ENCODE results near the gene HIPK2.

HIPK2 gene

DNA sequence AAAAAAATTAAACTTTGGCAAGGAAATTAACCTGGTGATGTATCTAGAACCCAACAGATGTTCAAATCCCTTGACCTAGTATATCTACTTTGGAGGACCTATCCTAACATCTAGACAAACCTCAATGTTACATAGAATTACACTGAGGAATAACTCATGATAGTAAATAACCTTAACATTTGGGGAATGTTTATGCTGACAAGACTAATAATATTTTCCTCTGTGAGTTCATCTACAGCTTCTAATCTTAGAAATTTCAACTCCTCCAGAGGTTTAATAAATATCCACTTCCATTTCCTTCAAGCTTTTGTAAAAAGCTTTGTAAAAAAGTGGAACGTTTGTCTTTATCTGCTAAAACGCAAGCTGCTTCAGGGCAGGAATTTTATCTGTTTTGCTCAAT, 12.7 kb downstream of the HIPK2 start:
- no peak for TF ChIP-seq CTCF (conservative IDR thresholded peaks at IDR 0.05)
- TF ChIP-seq ZFX (IDR thresholded peaks at IDR 0.05): no peak
- H3K27ac ChIP-seq: no peak overlapping the region

DNA sequence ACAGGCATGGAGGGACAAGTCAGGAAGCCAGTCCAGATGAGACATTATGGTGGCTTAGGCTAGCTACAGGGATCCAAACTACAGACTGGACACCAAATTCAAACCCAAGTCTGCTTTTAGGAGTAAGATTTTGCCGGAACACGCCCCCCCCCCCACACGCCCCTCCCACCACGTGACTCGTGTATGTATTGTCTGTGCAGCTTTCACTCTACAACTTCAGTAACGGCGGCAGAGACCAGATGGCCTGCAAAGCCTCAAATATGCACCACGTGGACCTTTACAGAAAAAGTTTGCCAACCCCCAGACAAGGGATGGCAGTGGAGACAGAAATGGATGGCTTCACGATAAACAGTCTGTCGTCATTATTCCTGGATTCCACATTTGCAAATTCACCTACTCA, 14.5 kb downstream of the HIPK2 start:
- no peak overlapping the region for H3K27ac ChIP-seq
- TF ChIP-seq ZFX (IDR thresholded peaks at IDR 0.05): no peak
- no peak for TF ChIP-seq CTCF (conservative IDR thresholded peaks at IDR 0.05)

DNA sequence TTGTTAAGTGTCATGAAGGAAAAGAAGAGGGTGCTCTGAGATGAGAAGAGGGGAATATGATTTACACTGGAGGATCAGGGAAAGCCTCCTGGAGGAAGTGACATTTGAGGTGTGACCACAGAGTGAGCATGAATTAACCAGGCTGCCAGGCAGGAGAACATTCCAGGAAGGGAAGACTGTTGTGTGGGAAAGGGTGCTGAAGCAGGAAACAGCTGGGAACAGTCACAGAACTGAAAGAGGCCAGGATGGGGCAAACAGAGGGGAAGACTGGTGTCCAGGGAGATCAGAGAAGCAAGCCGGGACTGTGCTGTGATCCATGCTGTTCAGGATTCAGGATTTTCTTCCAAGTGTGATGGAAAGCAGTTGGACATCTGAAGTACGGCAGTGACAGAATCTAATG, 14.9 kb downstream of the HIPK2 start:
- H3K27ac ChIP-seq: no peak overlapping the region
- no peak for TF ChIP-seq ZFX (IDR thresholded peaks at IDR 0.05)
- no peak for TF ChIP-seq CTCF (conservative IDR thresholded peaks at IDR 0.05)

DNA sequence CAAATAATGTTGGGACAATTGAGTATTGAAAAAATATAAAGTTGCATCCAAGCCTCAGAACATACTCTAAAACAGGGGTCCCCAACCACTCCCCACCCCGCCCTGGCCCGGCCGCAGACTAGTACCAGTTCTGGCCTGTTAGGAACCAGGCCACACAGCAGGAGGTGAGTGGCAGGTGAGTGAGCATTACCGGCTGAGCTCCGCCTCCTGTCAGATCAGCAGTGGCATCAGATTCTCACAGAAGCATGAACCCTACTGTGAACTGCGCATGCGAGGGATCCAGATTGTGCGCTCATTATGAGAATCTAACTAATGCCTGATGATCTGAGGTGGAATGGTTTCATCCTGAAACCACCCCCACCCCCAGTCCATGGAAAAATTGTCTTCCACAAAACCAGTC, 19.4 kb downstream of the HIPK2 start:
- no peak overlapping the region for H3K27ac ChIP-seq
- no peak for TF ChIP-seq CTCF (conservative IDR thresholded peaks at IDR 0.05)
- no peak for TF ChIP-seq ZFX (IDR thresholded peaks at IDR 0.05)

DNA sequence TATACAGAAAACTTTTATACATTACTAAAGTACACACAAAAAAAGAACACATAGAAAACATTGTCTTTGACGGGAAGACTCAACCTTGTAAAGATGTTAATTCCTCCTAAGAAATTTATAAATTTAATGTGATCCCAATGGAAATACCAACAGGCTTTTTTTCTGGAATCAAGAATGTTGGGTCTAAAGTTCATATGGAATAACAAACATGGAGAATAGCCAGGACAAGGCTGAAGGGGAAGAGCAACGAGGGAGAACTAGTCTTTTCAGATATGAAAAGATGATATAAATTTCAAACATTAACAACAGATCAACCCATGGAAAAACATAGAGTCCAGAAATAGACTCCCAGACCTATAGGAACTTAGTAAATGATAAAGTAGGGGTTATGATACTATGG, 19.8 kb downstream of the HIPK2 start:
- TF ChIP-seq CTCF (conservative IDR thresholded peaks at IDR 0.05) (no peak), ZFX (IDR thresholded peaks at IDR 0.05) (no peak)
- no peak overlapping the region for H3K27ac ChIP-seq

- H3K27ac ChIP-seq: no peak overlapping the region
- TF ChIP-seq ZFX (IDR thresholded peaks at IDR 0.05) (no peak), CTCF (conservative IDR thresholded peaks at IDR 0.05) (no peak)
These were observed 24.1 kb downstream of the HIPK2 start for GRCh38 chr7:139753693-139754111.

GRCh38 chr7:139753081-139753692, 24.6 kb downstream of the HIPK2 start:
- no peak for TF ChIP-seq ZFX (IDR thresholded peaks at IDR 0.05)
- H3K27ac ChIP-seq: no peak overlapping the region

DNA sequence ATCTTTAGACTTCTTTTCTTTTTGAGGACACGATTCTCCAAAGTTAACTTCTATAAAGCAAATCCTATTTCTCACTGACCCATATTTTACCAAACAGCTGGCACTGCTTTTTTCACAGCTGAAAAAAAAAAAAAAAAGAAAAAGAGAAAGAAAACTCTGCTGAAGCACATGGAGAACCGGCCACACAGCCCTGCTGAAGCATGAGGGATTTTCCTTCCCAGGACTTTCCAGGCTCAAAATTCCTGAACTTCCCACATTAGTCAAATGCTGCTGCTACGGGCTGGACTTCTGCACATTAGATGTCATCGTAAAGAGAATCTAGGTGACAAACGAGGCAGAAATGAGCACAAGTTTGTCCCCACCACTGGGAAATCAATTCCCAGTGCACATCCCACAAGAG, 25.2 kb downstream of the HIPK2 start:
- no peak overlapping the region for H3K27ac ChIP-seq
- no peak for TF ChIP-seq ZFX (IDR thresholded peaks at IDR 0.05)
- no peak for TF ChIP-seq CTCF (conservative IDR thresholded peaks at IDR 0.05)
